ENCODE results near the gene TBX6.

GRCh38 chr16:30065102-30065942, 26.4 kb downstream of the TBX6 start, which contains the start of gene ALDOA:
- TF ChIP-seq CTCF (IDR thresholded peaks at IDR 0.05; ENCODE audit: low read length), result no peak
- no peak for TF ChIP-seq EZH2 (IDR thresholded peaks at IDR 0.05; ENCODE audit: borderline replicate concordance, low read length)
